Hepatocyte (in vitro differentiated cells): ENCODE results near the gene DGCR8.

Experiments
- CTCF ChIP-seq: fragments of 200-600 bp; sonication (generic); IDR thresholded peaks from 2 replicates; pipeline ENCODE4 v1.5.1; 2016; ENCODE audit warnings: antibody characterized with exemption, mild to moderate bottlenecking; ENCODE audit not compliant: poor library complexity
- EZH2 ChIP-seq: fragments of 200-600 bp; sonication (generic); IDR thresholded peaks from 2 replicates; pipeline ENCODE4 v1.6.1; 2016; ENCODE audit warnings: antibody characterized with exemption, mild to moderate bottlenecking, borderline replicate concordance

- TF ChIP-seq CTCF (no peak), EZH2 (no peak)
Measured at GRCh38 chr22:20138868-20139267, 58.8 kb downstream of the DGCR8 start.
